HCEC 1CT (cell line): Measurements from ENCODE around the gene TAS2R38.
A peak's percentile ranks its signal among the peaks of the same experiment; 100 is the strongest.
"Not testable (repeated sequence)": the region's sequence is repeated elsewhere in the genome, so short reads cannot be mapped to it uniquely, and the experiment has no call there.

Experiments
- DNase-seq: peaks from one replicate; pipeline ENCODE4 v3.0.0-alpha.2; 2017

The TAS2R38 gene

GRCh38 chr7:141973673-141974072 is at the start of gene TAS2R38:
Gene TAS2R38 (minus strand): TSS chr7:141973773. CDS start chr7:141973689, 84 bp downstream.
- no peak for DNase-seq

DNA sequence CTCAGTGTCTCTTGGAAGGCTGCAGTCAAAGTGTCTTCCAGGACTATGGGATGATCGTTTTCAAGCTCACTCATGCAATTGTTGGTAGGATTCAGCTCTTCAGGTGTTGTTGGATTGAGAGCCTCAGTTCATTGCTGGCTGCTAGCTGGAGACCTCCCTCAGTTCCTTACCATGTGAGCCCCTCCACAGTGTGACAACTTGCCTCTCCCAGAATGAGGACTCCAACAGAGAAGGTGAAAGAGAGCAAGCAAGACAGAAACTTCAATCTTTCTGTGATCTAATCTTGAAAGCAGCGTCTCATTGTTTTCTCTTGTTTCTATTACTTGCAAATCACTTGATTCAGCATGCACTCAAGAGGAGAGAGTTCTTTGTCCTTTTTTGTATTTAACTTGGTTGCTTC is 44.6 kb upstream of the TAS2R38 start:
- DNase-seq = no peak

GRCh38 chr7:142017451-142017850 is 43.9 kb upstream of the TAS2R38 start:
- no peak for DNase-seq

GRCh38 chr7:142012825-142013511 is 39.4 kb upstream of the TAS2R38 start:
- peak; percentile 11 for DNase-seq

DNA sequence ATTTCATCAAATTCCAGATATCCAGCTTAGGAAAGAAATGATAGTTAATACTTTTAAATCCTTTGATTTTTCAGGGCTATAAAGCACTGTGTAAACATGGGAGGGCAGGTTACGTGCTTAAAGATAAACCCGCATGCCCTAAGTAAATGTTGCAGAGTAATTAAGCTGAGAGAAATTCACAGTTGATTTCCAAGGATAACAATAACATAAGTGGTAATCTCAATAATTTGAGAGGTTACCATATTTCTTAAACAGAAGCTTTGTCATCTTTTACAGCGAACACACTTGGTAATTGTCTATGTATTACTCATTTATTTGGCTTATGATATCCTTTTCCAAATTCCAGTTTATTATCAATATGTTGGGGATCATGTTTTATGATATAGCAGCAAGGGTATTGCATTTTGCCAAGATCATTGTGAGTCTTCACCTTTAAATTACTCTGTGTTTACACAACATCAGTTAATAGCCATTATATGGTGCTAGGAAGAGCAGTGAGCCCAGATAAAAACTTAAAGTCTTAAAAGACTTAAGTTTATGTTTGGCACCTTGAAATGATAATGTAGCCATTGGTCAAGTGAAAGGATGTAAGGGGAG is 37.5 kb upstream of the TAS2R38 start:
- DNase-seq = no peak

DNA sequence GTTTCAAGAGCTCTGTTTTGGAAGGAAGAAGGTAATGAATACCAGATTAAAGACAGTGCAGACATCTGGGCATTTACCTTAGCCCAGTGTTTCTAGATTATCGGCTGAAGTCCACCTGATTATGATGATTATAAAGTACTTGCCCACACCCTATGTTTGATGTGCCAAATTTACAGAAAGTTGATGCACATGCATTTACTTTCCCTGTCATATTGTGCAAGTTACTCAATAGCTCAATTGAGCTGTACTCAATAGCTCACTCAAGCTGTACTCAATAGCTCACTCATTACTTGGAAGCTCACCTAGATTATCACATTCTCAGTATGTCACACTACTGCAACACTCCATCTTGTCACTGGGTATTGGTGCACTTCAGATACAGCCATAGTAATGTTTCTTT is 35.6 kb upstream of the TAS2R38 start:
- DNase-seq = no peak

GRCh38 chr7:142006577-142006976 is 33.0 kb upstream of the TAS2R38 start:
- no peak for DNase-seq

- DNase-seq = peak; percentile 4
These were observed 28.6 kb upstream of the TAS2R38 start for GRCh38 chr7:142002179-142002578.

DNA sequence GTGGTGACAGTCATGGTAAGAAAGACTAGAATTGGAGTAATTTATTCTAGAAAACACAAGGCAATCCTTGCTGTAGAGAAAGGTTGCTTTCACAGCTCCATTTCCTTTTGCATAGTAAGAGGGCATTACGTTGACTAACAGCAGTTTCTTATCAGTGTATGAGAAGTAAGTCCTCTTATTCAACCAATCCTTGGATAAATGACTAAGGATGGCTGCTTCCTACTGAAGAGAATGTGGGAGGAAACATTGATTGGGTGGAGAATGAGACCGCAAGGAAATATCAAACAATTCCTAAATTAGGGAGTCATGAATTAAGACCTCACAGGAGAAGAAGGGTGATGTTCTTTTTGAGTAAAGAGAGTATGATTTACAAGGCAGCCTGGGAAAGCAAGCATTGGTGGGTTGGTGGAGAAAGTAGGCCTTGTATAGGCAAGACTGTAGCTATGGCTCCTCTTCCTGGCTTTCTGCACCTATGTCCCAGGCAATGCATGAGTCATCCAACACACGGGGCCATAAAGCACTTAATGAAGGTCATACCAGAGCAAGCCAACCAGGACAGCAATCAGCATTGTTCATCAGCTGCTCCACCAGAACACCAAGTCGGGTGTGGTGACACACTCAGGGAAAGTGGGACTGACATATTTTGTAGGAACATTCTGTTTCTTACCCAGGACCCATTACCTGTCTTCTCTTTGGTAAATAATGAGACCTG is 27.7 kb upstream of the TAS2R38 start:
- no peak for DNase-seq

DNA sequence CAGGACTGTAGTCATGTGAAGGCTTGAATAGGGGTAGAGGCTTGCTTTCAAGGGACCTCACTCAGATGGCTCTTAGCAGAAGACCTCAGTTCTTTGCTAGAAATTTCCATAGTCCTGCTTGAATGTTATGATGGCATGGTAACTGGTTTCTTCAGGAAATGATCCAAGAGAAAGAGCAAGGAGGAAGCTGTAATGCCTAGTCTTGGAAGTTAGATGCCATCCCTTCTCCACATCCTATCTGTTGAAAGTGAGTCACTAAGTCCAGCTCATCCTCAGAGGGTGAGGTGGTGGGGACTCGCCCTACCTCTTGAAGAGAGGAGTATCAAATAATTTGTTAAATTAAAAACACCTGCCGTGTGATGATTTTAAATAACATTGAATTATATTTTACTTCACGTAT is 26.7 kb upstream of the TAS2R38 start:
- DNase-seq = no peak

DNA sequence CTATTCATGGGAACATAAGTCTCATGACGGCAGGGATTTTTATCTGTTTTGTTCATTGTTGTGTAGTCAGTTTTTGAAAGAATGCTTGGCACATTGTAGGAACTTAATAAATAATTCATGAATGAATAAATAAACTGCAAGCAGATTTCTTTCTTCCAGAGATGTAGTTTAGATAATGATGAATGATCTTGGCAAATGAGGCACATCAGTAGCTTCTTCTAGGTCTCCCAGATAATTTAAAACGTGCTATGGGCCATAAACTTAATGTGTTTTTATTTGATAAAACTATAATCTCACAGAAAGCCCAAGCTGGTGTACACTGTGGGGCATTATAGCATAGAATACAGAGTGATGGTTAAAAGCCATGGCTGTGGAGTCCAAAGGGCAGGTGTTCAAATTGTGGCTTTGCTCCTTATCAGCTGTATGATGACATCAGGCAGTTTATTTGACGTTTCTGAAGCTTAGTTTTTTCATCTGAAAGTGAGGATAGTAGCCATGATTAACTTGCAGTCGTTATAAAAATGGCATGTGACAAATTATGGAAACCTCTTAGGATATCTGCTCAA is 25.6 kb upstream of the TAS2R38 start:
- DNase-seq = no peak

- no peak for DNase-seq
These were observed 19.8 kb upstream of the TAS2R38 start for GRCh38 chr7:141993354-141993753.

DNA sequence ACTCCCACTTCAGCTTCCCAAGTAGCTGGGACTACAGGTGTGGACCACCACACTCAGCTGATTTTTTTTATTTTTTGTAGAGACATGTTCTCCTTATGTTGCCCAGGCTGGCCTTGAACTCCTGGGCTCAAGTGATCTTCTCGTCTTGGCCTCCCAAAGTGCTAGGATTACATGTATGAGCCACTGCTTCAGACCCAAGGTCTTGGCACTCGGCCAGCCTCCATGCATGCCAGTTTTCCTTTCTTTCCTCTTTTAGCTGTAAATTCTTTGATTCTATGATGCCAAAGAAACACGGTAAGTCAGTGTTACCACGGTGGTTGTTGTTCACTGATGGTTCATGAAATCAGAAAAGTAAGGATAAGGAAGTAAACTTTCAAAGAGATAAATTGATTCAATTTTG is 19.1 kb upstream of the TAS2R38 start:
- DNase-seq = no peak

DNA sequence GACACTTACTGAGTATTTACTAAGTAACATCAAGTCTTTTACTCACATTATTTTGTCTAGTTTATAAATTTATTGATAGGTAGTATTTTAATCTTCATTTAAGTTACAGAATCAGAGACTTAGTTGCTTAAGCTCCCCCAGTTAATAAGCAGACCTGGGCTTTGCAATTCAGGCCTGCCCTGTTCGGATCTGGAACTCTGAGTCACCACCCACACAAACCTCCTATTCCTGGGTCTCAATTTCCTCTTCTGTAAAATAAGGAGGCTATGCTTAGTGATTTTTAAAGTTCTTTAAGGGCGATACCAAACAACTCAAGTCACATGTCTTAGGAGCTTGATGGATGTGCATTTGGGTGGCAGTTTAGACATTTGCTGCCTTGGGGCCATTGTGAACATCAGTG is 18.6 kb upstream of the TAS2R38 start:
- no peak for DNase-seq

GRCh38 chr7:141991140-141991539 is 17.6 kb upstream of the TAS2R38 start:
- no peak for DNase-seq

DNA sequence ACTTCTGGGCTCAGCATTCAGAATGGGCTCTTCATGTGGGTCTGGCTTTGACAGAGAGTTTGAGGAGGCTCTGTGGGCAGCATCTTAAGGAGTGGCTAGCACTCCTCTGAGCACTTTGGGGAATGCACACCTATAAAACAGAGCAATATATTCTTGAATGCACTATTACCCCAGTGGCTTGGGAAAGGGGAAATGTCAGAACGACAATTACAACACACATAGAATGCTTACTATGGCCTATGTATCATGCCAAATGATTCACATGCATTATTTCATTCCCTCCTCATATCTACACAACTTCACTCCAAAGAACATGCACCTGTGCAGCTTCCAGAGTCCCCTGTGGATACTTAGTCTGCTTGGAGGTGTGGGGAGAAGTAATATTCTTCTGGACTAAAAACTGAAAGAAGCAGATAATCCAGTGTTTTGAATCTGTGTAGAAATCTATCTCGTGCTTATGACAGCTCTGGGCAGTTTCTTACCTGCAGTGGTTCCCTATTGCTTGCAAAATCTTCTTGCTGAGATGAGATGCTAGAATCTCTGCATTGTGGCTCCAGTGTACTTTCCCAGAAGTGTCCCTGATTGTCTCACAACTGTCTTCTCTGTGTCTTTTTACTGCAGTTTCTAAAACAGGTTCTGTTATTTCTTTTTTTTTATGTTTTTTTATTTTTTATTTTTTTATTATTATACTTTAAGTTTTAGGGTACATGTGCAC is 16.6 kb upstream of the TAS2R38 start:
- DNase-seq = no peak

DNA sequence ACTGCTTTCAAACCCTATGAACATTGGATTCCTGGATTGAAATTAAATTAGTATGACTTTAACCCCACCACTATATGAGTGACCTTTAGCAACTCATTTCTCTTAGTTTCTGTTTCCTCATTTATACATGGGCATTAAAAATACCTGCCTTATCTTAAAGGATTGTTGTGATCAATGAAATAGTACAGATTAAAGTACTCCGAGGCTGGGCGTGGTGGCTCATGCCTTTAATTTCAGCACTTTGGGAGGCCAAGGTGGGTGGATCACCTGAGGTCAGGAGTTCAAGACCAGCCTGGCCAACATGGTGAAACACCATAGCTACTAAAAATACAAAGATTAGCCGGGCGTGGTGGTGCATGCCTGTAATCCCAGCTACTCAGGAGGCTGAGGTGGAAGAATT is 14.2 kb upstream of the TAS2R38 start:
- not testable (repeated sequence) for DNase-seq

- DNase-seq = no peak
These were observed 13.3 kb upstream of the TAS2R38 start for GRCh38 chr7:141986923-141987322.

DNA sequence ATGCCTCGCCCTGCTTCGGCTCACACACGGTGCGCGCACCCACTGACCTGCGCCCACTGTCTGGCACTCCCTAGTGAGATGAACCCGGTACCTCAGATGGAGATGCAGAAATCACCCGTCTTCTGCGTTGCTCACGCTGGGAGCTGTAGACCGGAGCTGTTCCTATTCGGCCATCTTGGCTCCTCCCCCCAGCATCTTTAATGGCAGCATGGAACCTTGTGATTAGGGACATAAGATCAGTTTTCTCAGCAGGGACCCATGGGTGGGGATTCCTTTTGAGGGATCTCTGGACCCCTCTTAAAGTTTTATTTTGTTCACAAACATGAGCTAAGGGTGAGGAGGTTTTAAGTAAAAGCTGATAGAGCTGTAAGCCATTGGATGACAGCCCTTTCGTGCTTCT is 12.4 kb upstream of the TAS2R38 start:
- DNase-seq = not testable (repeated sequence)

DNA sequence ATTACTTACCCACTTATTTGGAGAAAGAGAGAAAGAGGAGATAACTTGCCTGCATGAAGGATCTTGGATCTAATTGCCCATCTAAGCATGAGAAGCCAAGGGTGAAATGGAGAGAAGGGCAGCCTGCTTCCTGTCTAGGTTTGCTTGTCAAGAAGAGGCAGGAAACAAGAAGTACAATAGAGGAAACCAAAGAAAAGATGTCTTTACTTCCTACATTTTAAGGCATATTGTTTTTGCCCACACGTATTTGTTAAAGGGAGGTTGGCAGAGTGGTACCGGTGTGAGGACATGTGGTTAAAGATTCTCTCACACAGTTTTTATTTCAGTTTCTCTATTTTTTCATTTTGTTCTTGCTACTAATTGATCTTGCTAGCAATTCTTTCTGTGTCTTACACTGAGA is 6.0 kb upstream of the TAS2R38 start:
- no peak for DNase-seq

GRCh38 chr7:141978351-141978750 is 4.8 kb upstream of the TAS2R38 start:
- no peak for DNase-seq

DNA sequence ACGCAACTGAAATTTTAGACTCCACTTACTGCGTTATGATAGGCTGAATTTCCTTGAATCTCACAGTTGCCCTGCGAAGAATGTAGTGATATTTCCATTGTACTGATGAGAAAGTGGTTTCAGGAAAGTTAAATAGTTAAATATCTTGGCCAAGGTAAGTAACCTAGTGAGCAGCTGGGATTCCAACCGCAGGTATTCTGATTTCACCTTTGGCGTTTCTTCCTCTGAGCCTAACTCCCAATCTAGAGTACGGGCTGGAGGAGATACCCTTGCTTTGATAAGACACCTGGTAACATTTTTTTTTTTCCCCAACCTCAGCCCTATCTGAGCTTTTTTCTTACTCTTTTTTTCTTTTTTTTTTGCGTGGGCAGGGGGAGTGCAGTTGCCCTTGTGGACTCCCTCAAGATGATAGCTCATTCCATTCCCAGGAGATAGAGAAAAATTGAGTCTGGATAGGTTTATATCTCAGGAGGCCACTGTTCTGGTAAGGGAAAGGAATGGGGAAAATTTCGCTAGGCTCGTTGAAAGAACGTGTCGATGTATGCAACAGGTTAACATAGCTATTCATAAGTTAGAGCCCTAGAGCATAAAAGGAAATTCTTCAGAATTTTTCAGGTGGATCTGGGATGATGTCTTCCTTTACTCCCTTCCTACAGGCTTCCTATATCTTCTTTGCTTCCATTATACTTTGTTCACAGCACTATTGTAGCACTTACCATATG is 3.1 kb upstream of the TAS2R38 start:
- DNase-seq = no peak
